SK-N-SH (cell line): ENCODE measurements around the gene LTV1.
"Not testable (repeated sequence)": the region's sequence is repeated elsewhere in the genome, so short reads cannot be mapped to it uniquely, and the experiment has no call there.

Experiments used
- CTCF ChIP-seq: fragments of 200-600 bp; sonication (generic); IDR thresholded peaks from 2 replicates; pipeline ENCODE4 v1.6.1; 2017; ENCODE audit warnings: antibody characterized with exemption, mild to moderate bottlenecking, moderate library complexity
- FOSL2 ChIP-seq: IDR thresholded peaks from 2 replicates; pipeline ENCODE4 v1.4.0; 2012; ENCODE audit warnings: low read depth, mild to moderate bottlenecking, moderate library complexity, borderline replicate concordance
- FOXM1 ChIP-seq: IDR thresholded peaks from 2 replicates; pipeline ENCODE4 v1.4.0; 2012; ENCODE audit warnings: low read depth, mild to moderate bottlenecking
- JUND ChIP-seq: IDR thresholded peaks from 2 replicates; pipeline ENCODE4 v1.4.0; 2012
- POLR2AphosphoS5 ChIP-seq: IDR thresholded peaks from 2 replicates; pipeline ENCODE4 v1.6.1; 2012; ENCODE audit warnings: low read depth, low read length
- RCOR1 ChIP-seq: fragments of 150-350 bp; IDR thresholded peaks from 2 replicates; pipeline ENCODE4 v1.6.1; 2017; ENCODE audit warnings: antibody characterized with exemption, low read length
- TAF1 ChIP-seq: IDR thresholded peaks from 2 replicates; pipeline ENCODE4 v1.6.1; 2012; ENCODE audit warnings: low read depth, mild to moderate bottlenecking, low read length, moderate library complexity, borderline replicate concordance
- USF2 ChIP-seq: fragments of 150-350 bp; IDR thresholded peaks from 2 replicates; pipeline ENCODE4 v1.6.1; 2017; ENCODE audit warnings: antibody characterized with exemption, low read length, low read depth, borderline replicate concordance
- YY1 ChIP-seq: IDR thresholded peaks from 2 replicates; pipeline ENCODE4 v1.4.0; 2012; ENCODE audit warnings: low read depth, mild to moderate bottlenecking

GRCh38 chr6:143796551-143796950 is 46.6 kb upstream of the LTV1 start:
- TF ChIP-seq TAF1, CTCF, USF2, FOSL2, FOXM1, YY1, RCOR1, JUND, POLR2AphosphoS5: not testable (repeated sequence)
